HUDEP-2 (cell line): ENCODE data around the gene EDIL3.

Experiments
- DNase-seq, 76 experiments: peaks; one replicate each; lab custom pipeline; 2025; ENCODE audit not compliant: unreplicated experiment in 76 of 76; lab: John Stamatoyannopoulos, UW

The EDIL3 gene, protein sequence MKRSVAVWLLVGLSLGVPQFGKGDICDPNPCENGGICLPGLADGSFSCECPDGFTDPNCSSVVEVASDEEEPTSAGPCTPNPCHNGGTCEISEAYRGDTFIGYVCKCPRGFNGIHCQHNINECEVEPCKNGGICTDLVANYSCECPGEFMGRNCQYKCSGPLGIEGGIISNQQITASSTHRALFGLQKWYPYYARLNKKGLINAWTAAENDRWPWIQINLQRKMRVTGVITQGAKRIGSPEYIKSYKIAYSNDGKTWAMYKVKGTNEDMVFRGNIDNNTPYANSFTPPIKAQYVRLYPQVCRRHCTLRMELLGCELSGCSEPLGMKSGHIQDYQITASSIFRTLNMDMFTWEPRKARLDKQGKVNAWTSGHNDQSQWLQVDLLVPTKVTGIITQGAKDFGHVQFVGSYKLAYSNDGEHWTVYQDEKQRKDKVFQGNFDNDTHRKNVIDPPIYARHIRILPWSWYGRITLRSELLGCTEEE

DNA sequence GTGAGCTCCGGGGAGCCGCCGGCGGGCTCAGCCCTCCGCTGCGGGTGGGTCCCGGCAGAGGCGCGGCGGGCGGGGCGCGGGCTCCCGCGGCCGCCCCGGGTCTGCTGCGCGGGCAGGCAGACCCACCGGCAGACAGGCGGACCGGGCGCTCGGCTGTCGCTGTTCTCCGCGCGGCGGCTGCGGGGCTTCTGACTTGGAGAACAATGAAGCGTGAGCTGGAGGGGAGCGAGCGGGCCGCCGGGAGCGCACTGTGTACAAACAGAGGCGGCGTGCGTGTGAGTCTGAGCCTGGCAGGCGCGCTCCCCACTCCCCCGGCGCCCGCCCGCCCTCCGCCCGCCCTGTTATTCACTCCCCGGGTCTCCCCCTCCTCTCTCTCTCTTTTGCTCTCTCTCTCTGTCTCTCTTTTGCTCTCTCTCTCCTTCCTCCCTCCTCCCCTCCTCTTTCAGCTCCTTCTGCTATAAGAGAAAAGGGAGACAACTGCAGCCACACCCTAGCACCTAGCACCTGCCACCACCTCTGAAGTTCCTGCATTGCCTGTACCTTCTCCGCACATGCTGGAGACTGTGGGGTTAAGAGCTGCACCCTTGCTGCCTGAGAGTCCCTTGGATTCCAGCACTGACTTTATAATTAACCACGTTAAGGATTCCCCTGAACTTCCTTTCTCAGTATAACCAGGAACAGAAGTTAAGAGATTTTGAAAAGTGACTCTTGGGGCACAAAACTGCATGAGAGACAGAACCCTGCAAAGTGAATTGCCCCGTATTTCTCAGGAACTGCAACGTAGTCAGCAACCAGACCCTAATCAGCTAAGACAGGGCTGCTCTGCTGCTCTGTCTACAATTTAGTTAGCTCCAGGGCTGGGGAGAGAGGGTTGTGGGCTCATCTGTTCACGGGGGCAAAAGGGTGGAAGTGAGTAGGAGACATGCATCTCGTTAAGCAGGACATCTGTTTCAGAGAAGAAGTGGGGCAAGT lies at the start of gene EDIL3:
Gene EDIL3 (minus strand): TSS at position 277 of the 972 bp plus-strand sequence. CDS start 506 bp downstream, outside the sequence.
- DNase-seq: no peak

DNA sequence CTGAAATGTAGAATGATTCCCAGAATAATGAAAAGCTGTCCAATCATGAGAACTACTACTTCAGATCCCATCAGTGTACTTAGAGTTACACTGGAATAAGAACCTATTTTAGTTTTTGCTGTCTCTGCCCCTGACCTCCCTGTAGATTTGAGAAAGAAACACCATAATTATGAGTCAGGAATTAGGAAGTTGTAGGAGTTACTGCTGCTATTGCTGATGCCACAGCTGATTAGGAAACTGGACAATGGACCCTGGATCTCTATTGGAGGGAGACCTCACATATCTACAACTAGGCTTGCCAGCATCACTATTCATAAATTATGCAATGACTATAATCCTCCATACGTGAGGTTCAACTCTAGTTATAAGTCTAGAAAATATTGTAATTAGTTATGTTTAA lies 48.8 kb upstream of the EDIL3 start:
- DNase-seq: no peak

DNA sequence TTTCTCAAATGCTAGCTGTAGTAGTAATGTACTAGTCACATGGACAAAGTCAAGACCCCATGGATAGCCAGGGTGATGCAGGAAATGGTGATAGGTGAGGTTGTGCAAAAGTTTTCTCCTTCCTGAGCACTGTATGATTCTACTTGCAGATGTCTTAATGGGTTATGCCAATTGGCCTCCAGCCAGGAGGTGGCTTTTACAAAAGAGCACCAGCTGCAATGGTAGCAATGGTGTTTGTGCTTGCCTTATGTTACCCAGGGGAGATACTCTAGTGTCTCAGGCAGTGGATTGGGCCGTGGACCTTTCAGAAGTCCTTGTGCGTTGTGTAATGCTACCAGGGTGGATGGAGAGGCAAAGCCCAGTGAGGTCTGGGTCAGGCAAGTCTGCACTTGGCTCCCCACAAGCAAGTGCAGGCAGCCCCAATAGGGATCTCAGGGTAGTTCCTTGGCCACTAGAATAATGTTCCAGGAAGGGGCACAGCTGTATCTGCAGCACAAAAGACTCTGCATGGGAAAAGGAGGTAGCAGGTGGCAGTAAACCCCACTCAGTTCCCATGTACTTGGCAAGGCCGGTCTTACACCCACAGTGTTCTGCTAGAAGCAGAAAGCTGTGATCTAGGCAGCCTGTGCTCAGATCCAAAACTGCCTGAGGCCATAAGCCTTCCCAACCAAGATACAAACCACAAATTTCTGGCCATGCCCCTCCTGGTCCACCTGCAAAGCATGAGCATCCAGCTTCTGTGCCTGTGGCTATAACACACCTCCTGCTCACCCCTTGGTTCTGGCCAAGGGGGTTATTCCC lies 46.4 kb upstream of the EDIL3 start:
- DNase-seq: no peak

DNA sequence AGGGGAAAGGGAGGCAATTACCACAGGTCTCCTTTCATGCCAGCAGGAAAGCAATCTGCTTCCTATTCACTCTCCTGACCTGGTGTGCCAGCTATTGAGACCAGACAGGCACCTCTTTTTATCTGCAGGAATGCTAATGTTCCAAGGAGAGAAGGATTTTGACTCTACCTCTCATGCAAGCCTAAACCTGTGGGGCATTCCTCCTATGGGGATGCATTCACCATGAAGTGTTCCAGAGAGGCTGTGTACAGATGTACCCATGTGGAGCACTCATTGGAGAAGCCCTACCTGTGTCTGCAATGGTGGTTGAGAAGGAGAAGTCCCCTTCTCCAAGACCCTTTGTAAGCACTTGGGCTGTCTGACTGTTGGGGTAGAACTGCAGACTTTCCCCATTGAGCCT lies 45.4 kb upstream of the EDIL3 start:
- DNase-seq: no peak

DNA sequence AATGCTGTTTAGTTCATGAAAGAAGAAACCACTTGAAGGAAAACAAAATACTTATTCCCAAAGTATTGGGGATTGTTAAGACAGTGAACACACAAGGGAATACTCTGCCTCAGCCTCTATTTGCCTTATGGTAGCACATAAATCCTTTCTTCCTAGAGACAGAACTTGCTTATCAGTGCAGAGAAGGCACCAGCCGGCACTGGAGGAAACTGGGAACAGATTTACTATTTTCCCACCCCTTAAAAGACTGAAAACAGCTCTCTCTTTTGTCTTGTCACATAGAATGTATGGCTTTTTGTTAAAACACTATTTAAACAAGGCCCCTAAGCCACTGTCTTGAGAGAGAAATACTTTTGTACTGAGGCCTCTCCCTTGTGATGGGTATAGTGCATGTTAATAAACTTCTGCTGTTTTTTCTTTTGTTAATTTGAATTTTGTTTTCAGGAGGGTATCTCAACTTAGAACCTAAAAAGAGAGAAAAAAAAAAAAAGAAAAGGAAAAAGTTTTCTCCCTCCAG lies 40.7 kb upstream of the EDIL3 start:
- no peak for DNase-seq

DNA sequence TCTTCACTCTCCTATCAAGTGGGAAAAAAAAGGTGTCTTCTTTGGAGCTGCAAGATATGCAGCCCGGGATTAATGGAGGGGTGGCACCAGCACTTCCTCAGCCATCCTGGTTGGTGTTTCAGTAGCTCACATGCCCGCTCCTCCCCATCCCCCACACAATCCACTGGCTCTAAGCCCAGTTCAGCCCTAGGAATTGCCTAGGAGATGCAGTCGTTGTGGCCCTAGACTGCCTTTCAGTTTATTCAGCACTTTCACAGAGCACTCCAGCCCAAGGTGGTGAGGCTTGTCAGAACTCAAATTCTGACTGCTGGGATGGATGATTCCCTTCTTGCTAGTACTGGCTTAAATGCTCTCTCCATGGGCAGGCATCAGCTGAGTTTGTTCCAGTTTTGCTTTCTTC lies 35.1 kb upstream of the EDIL3 start:
- no peak for DNase-seq

DNA sequence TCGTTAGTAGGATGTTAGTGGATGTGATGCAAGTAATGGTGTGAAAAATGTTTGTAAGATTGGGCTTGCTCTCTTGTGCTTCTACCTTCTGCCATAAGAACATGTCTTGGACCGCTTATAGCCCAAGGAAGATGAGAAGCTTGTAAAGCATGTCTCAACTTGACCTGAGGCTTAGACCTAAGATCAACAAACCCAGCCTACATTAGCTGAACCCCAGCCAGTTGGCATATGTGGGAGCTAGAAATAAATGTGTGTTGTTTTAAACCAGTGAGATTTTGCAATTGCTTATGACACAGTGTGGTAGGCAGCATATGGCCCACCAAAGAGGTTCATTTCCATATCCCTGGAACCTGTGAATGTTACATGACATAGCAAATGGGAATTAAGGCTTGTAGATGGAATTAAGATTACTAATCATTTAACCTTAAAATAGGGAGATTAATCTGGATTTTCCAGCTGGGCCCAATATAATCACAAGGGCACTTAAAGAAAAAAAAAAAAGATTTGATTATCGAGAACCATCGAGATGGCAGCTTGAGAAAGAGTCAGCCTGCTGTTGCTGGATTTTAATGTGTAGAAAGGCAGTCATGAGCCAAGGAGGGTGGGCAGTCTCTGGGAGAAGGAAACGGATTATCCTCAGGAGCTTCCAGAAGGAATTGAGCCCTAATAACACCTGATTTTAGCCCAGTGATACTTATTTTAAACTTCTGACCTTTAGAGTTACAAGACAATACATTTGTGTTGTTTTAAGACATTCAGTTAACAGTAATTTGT lies 27.3 kb upstream of the EDIL3 start:
- DNase-seq: no peak

DNA sequence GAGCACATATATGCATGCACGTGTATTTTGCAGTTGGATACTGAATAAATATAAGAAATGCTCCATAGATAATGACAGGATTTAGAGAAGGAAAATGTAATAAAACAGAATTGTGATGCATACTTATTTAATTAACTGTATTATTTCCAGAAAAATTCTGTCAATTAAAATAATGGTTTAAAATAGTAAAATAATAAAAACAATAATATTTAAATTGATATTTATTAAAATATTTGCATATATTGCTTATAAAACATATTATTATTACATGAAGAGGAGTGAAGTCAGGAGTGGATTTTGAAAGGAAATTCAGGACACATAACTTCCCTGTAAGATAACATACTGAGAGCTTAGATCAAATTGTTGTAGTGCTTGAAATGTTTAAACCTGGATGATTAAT lies 21.4 kb upstream of the EDIL3 start:
- DNase-seq: no peak

DNA sequence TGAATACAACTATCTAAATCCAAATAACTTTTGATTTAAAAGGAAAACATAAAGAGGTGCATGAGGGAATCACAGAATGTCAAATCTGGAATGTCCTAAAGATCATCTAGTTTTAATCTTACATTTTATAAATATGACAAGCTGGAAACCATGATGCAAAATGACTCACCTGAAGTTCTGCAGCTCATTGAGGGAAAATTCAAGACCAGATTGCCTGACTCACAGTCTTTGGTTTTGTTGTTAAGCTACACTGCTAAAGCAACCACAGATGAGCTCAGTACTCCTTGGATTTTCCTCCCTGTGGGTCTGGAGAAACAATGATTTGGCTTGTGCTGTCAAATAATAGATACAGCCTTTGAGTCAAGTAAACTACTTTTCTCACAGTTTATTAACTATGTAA lies 19.1 kb upstream of the EDIL3 start:
- DNase-seq: no peak

DNA sequence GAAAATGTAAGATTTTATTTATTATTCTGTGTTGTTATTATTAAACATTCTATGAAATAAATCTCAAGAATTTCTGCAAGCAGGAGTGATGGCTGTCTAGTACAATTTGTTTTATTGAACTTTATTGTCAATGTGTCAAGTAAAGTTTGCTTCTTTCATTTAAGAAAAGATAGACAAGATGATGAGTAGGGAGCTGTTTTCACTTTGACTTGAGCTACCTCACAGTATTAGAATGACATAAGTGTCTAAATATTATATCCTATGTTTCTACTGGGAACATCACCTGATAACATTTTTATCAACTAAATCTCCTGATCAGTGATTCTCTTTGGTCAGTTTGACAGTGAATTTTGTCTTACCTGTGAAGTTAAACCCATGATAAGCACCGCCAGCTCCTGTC lies 12.7 kb upstream of the EDIL3 start:
- no peak for DNase-seq

DNA sequence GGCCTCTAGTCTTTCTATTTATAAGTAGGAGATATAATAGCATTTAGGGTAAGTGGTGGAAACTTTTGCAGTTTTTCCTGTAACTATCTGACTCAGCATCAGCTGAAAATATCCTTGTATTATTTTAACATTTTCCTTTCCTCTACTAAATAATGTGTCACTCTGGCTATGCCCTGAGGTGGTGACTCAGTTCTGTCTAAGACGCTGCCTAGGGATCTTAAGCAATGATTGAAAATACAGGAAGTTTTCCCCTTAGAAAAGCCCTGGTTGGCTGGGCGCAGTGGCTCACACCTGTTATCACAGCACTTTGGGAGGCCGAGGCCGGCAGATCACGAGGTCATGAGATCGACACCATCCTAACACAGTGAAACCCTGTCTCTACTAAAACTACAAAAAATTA lies 9.3 kb upstream of the EDIL3 start:
- DNase-seq: no peak

DNA sequence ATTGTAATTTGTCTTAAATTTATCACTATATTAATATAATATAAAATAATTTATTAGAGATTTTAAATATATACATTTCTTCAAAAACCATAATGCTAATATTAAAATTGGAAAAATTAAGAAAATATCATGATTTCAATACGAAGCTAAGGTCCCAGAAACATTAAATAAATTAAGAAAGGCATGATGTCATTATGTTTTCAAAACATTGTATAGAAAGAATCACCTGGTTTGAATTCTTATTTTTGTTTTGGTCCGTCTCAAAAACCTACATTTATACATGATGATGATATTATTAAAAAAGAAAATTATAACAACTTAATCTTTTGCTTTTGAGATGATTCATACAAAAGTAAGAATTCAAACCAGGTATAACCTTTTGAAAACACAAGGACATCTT lies 8.2 kb upstream of the EDIL3 start:
- no peak for DNase-seq

DNA sequence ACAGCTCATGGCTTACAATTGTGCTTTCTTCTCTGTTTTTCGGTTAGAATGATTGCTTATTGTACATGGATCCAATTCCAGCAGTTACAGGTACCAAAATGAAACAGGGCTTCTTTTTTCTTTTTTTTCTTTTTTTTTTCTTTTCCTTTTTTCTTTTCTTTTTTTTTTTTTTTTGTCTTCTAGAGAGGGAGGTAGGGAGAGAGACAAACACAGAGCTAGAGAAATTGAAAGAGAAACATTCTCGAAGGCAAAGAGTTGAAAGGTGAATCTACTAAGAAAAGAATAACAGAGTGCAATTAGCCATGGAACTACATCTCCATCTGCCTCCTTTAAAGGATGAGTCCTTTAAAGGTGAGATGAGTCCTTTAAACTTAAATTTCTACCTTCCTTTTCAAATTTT lies 1.0 kb upstream of the EDIL3 start:
- DNase-seq: no peak

DNA sequence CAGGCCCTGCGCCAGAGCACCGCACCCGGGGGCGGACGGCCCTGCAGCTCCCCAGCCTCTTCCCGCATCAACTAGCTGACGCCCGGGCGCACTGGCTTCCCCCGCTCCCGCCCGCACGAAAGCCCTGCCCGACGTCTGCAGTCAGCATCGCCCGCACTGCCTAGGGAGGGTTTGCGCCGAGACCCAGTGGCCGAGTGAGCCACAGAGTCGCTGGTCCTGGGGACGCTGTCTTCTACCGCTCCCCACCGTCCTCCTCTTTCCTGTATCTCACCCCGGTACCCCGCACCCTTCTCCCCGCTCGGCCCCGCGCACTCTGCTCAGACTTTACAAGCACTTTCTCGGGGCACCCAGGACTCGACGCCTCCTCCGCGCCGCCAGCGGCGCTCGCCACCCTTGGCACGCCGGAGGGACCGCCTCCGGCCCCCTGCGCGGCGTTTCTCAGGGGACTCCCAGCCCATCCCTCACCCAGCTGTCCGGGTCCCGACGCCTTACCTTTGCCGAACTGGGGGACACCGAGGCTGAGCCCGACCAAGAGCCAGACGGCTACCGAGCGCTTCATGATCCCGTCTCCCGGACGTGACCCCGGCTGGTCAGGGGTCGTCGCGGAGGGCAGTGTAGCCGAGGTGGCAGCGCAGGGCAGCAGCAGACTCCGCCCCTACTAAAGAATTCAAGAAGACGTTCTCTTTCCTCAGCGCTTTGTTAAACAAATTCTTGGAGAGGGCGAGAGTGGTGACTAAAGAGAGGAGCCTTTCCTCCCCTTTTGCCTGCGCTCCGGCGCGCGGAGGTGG lies 670 bp downstream of the EDIL3 start:
- DNase-seq: no peak

DNA sequence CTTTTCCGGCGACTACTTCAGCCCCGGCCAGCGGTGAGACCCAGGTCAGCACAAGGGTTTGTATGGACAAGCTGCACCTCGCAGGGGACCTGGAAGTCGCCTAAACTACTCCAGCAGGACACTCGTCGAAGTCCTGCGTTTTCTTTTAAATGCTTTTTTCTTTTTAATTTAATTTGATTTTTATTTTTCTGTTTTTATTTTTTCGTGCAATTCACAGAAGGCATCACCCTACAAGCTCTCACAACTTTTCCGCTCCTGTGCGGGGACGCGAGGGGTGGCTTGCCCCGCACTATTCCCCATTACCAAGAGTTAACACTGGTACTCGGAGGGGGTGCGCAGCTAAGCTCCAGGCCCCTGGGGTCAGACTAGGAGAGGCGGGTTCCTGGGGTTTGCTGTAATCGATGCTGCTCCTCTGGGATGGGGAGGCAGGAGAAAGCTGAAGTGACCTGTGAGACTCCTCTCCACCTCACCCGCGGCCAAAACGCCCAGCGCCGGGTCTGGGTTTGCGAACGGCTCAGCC lies 1.3 kb downstream of the EDIL3 start:
- no peak for DNase-seq

DNA sequence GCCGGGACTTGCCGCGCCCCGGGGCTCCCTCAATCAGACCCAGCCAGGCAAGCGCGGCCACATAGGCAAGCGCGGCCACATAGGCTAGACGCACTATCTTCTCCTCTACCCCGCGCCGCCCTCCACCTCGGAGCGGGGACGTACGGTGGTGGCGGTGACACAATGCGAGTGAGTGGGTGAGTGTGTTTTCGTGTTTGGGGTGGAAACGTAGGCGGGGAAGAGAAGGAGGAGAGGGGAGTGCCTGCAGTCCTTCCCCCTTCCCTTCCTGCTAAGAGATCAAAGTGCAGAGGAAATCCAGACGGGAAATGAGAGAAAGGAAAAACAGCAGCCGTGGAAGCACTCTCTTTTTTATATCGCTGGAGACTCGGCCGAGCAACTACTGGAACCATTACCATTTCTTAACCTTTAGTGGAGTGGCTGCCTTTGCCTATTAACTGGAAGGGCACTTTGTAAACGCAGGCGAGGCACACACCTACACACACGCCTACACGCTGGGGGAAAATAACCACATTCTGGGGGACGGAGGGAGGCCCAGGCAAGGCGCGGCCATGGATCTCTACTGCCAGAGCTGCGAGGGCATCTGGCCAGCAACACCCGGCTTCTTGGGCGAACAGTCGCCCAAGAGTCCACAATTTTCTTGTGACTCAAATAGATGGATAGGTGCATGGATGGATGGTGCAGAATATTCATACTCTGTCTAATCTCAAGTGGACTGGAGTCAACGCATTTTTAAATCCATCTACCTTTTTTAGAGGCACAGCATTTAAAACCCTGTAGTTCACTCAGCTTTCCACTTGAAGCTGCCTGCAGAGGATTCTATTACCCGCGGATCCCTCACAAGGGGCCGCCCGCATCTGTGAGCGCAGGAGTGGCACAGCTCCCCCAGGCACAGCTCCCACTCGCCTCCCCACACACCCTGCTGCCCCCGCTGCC lies 2.1 kb downstream of the EDIL3 start:
- no peak for DNase-seq

DNA sequence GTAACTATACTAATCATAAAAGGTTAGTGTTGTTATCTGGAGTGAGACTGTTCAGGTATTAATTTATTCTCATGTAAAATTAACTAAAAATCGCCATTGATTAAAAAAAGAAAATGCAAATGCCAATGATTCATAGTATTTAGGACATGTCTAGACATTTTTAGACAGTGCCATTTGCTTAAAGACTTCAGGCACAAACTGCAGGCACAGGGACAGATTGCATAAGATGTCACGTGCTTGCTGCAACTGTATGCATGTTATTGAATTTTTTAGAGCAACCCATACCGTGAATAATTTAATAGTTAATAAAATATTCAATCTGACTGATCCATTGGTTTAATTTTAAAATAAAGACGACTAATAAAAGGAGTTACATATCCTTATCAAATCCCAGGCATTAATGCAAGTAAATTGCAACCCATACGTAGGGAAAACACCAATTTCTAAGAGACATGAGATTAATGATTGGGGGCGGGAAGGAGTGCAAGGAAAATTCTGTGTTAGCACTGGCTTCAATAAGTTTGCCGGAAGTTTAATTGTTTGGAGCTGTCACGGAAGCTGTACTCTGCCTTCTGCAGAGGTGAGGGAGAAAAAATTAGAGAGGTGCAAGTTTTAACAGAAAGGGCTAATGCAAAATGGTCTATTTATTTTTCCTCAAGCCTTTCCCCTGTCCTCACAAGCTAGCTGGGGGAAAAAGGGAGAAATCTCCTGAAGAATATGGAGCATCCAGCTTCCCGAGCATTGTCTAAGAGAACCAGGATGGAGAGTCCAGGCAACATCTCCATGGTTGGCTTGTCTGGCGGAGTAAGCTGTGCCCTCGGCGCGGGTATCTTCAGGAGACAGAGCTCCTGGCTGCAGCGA lies 2.9 kb downstream of the EDIL3 start:
- no peak for DNase-seq
